ENCODE results near the gene RBM11. TPM values are rescaled to one million over a fixed set of nuclear protein-coding genes. Genes with fewer than 3 reads are reported as not detected.

The RBM11 gene
- total and polyA plus RNA-seq, 2 of the 8 experiments (the other 6 are each of a cell fraction or from before 2014, with no cell fraction given), result 3.9 to 10.1 TPM

DNA sequence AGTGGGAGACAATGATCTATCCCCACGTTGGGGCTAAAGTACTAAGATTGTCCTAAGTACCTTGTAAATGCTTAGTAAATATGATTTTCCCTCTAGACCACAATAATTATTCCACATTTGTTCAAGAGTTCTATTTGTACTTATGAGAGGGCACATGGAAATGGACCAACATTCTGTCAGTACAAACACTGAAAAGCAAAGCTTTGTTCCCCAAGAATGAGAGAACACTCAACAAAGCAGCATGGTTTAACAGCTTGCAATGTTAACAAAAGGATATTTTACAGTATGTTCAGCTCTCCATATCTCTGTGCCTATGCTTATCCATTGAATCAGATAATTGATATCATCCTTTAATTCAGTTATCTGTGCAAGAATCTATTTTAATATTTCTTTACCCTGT lies 35.4 kb downstream of the RBM11 start (continued):
- TF ChIP-seq SIN3A (conservative IDR thresholded peaks at IDR 0.05 in 1 of 2, IDR thresholded peaks at IDR 0.05 in 1 of 2; ENCODE audit: low read depth in 1 of 2, low read length in 2 of 2) (no peak), ZNF274 (IDR thresholded peaks at IDR 0.05; ENCODE audit: borderline replicate concordance, extremely low read depth, low read length) (no peak), TCF12 (IDR thresholded peaks at IDR 0.05; ENCODE audit: low read depth, low read length) (no peak)
- TF ChIP-seq, protein P1, sequence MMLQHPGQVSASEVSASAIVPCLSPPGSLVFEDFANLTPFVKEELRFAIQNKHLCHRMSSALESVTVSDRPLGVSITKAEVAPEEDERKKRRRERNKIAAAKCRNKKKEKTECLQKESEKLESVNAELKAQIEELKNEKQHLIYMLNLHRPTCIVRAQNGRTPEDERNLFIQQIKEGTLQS (IDR thresholded peaks at IDR 0.05; ENCODE audit: insufficient read depth, low read depth, low read length), result no peak
